SK-N-SH (cell line): ENCODE results near the gene SMAGP. TPM values are rescaled to one million over a fixed set of nuclear protein-coding genes. Genes with fewer than 3 reads are reported as not detected.

ENCODE experiments used
- CTCF ChIA-PET: fragments of 300-600, 350-600 bp; formaldehyde crosslinking; extraction: SDS; loops from one replicate; lab custom pipeline; 2021; lab: Yijun Ruan, JAX
- POLR2A ChIA-PET: fragments of 350-600 bp; sonication (Branson Sonifier 250); formaldehyde crosslinking; extraction: SDS; loops from one replicate; lab custom pipeline; 2020; ENCODE audit warnings: antibody characterized with exemption, inconsistent platforms; lab: Yijun Ruan, JAX
- DNase-seq: peaks from one replicate; pipeline ENCODE4 v3.0.0; 2012
- H2AFZ ChIP-seq: fragments of 200-600 bp; sonication (generic); 2 replicates; pipeline ENCODE4 v1.8.1; 2016; ENCODE audit warnings: antibody characterized with exemption, mild to moderate bottlenecking, low read depth
- H3F3A ChIP-seq: fragments of 200-600 bp; sonication (generic); replicated peaks from 2 replicates; pipeline ENCODE3; 2016; ENCODE audit warnings: antibody characterized with exemption, mild to moderate bottlenecking; ENCODE audit not compliant: insufficient read depth
- H3K27ac ChIP-seq, 2 experiments: fragments of 200-500 bp in 1 of 2; fragments of 200-600 bp in 1 of 2; sonication (Bioruptor generic) in 1 of 2; sonication (generic), shearing (Covaris generic) in 1 of 2; 2 replicates each; pipeline versions ENCODE4 v1.5.1 to v1.6.1; 2014 to 2016; ENCODE audit warnings: low read depth in 2 of 2, inconsistent platforms in 1 of 2, low read length in 1 of 2, mild to moderate bottlenecking in 1 of 2, mixed read lengths in 1 of 2
- H3K27me3 ChIP-seq: fragments of 200-600 bp; sonication (generic), shearing (Covaris generic); 2 replicates; pipeline ENCODE4 v1.6.1; 2016; ENCODE audit warnings: mixed run types; ENCODE audit not compliant: insufficient read depth
- H3K36me3 ChIP-seq, 2 experiments: fragments of 200-500 bp in 1 of 2; fragments of 200-600 bp in 1 of 2; sonication (Bioruptor generic) in 1 of 2; sonication (generic) in 1 of 2; replicated peaks in 1 of 2; 2 replicates each; pipeline versions ENCODE3 to v1.5.1; 2014 to 2016; ENCODE audit warnings: low read length in 1 of 2, mild to moderate bottlenecking in 1 of 2; ENCODE audit not compliant: insufficient read depth in 2 of 2, control insufficient read depth in 1 of 2
- H3K4me1 ChIP-seq, 2 experiments: fragments of 200-500 bp in 1 of 2; fragments of 200-600 bp in 1 of 2; sonication (Bioruptor generic) in 1 of 2; sonication (generic), shearing (Covaris generic) in 1 of 2; 2 replicates each; pipeline versions ENCODE4 v1.5.1 to v1.6.1; 2014 to 2016; ENCODE audit warnings: low read depth in 1 of 2, low read length in 1 of 2, mixed run types in 1 of 2; ENCODE audit not compliant: insufficient read depth in 2 of 2, control insufficient read depth in 1 of 2
- H3K4me2 ChIP-seq: fragments of 200-600 bp; sonication (generic), shearing (Covaris generic); 2 replicates; pipeline ENCODE4 v1.6.1; 2017; ENCODE audit warnings: mixed run types
- H3K4me3 ChIP-seq, 2 experiments: fragments of 200-500 bp in 1 of 2; fragments of 200-600 bp in 1 of 2; sonication (Bioruptor generic) in 1 of 2; sonication (generic), shearing (Covaris generic) in 1 of 2; 2 replicates each; pipeline versions ENCODE4 v1.5.1 to v1.8.1; 2014 to 2016; ENCODE audit warnings: low read depth in 2 of 2, inconsistent platforms in 1 of 2, low read length in 1 of 2, mild to moderate bottlenecking in 1 of 2, mixed read lengths in 1 of 2, moderate library complexity in 1 of 2
- H3K79me2 ChIP-seq: fragments of 200-600 bp; sonication (generic); 2 replicates; pipeline ENCODE4 v1.8.1; 2017; ENCODE audit warnings: mild to moderate bottlenecking; ENCODE audit not compliant: insufficient read depth
- H3K9ac ChIP-seq: fragments of 200-600 bp; sonication (generic); 2 replicates; pipeline ENCODE4 v1.6.1; 2017; ENCODE audit warnings: mixed run types
- H3K9me2 ChIP-seq: fragments of 200-600 bp; sonication (generic); 2 replicates; pipeline ENCODE4 v1.6.1; 2017; ENCODE audit warnings: mixed run types
- H3K9me3 ChIP-seq: fragments of 200-600 bp; sonication (generic); 2 replicates; pipeline ENCODE4 v1.6.1; 2017; ENCODE audit warnings: mixed run types, mild to moderate bottlenecking, moderate library complexity
- H4K20me1 ChIP-seq: fragments of 200-600 bp; sonication (generic); 2 replicates; pipeline ENCODE4 v1.6.1; 2017; ENCODE audit warnings: mild to moderate bottlenecking, mixed run types; ENCODE audit not compliant: insufficient read depth
- CHD2 ChIP-seq: fragments of 150-350 bp; IDR thresholded peaks from 2 replicates; pipeline ENCODE4 v1.6.1; 2018; ENCODE audit warnings: low read length; ENCODE audit not compliant: partially characterized antibody
- EP300 ChIP-seq, 2 experiments: IDR thresholded peaks; 2 replicates each; pipeline versions ENCODE4 v1.4.0 to v1.6.1; 2012; ENCODE audit warnings: borderline replicate concordance in 1 of 2, low read depth in 1 of 2, low read length in 1 of 2
- FOXJ3 ChIP-seq: sonication (generic); formaldehyde crosslinking; IDR thresholded peaks from 2 replicates; pipeline ENCODE4 v1.5.1; 2020; ENCODE audit warnings: mild to moderate bottlenecking, missing genetic modification reagents
- JUND ChIP-seq: IDR thresholded peaks from 2 replicates; pipeline ENCODE4 v1.4.0; 2012
- NFIC ChIP-seq: IDR thresholded peaks from 2 replicates; pipeline ENCODE4 v1.4.0; 2012; ENCODE audit warnings: borderline replicate concordance
- NRF1 ChIP-seq: IDR thresholded peaks from 2 replicates; pipeline ENCODE4 v1.6.1; 2012; ENCODE audit warnings: low read depth, mild to moderate bottlenecking, low read length
- RFX5 ChIP-seq: IDR thresholded peaks from 2 replicates; pipeline ENCODE4 v1.6.1; 2012; ENCODE audit warnings: mild to moderate bottlenecking, improper control_type of control experiment, low read length
- SIN3A ChIP-seq: IDR thresholded peaks from 2 replicates; pipeline ENCODE4 v1.6.1; 2012; ENCODE audit warnings: low read depth, mild to moderate bottlenecking, low read length, moderate library complexity, borderline replicate concordance
- TAF1 ChIP-seq: IDR thresholded peaks from 2 replicates; pipeline ENCODE4 v1.6.1; 2012; ENCODE audit warnings: low read depth, mild to moderate bottlenecking, low read length, moderate library complexity, borderline replicate concordance
- TCF12 ChIP-seq: IDR thresholded peaks from 2 replicates; pipeline ENCODE4 v1.4.0; 2012
- TEAD4 ChIP-seq: IDR thresholded peaks from 2 replicates; pipeline ENCODE4 v1.4.0; 2012; ENCODE audit warnings: mild to moderate bottlenecking, borderline replicate concordance; ENCODE audit not compliant: insufficient read depth
- whole genome bisulfite sequencing: methylation state at CpG from one replicate; pipeline ENCODE4 v1.1.6; 2017; ENCODE audit warnings: low lambda C conversion rate; 5-methylcytosine and 5-hydroxymethylcytosine counted together
- polyA plus RNA-seq, 3 experiments: library from polyadenylated mRNA; depleted of rRNA; stranded (reverse); fragments of >200 nt; gene quantifications; 2 replicates each; pipeline ENCODE4 v1.2.3, GENCODE V29; 2012
- TF ChIP-seq, protein P1 (sequence below): fragments of 150-350 bp; IDR thresholded peaks from 2 replicates; pipeline ENCODE4 v1.6.1; 2017; ENCODE audit warnings: antibody characterized with exemption, low read length, low read depth, borderline replicate concordance
- TF ChIP-seq, protein P2 (sequence below): fragments of 200-600 bp; sonication (generic); IDR thresholded peaks from 2 replicates; pipeline ENCODE4 v1.6.1; 2017; ENCODE audit warnings: antibody characterized with exemption, mild to moderate bottlenecking, moderate library complexity
- TF ChIP-seq, protein P3 (sequence below): IDR thresholded peaks from 2 replicates; pipeline ENCODE4 v1.6.1; 2012; ENCODE audit warnings: mild to moderate bottlenecking, low read depth, low read length, moderate library complexity
- TF ChIP-seq, protein P4 (sequence below): fragments of 150-350 bp; IDR thresholded peaks from 2 replicates; pipeline ENCODE4 v1.6.1; 2016; ENCODE audit warnings: mild to moderate bottlenecking, low read depth, low read length
- TF ChIP-seq, protein P5 (sequence below): IDR thresholded peaks from 2 replicates; pipeline ENCODE4 v1.4.0; 2012; ENCODE audit warnings: low read depth

SMAGP gene
- polyA plus RNA-seq, 1 of the 3 experiments (the other 2 are of a cell fraction) = 26.3 TPM

DNA sequence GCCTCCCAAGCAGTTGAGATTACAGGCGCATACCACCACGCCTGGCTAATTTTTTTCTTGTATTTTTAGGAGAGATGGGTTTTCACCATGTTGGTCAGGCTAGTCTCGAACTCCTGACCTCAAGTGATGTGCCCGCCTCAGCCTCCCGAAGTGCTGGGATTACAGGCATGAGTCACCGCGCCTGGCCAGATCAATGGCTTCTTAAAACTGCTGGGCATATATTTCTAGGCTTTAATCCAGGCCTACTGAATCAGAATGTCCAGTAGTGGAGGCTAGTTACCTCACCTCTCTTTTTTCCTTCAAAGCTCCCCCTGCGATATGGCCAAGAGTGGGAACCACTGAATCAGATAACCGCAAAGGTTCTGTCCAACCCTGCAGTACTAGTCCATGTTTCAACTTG lies 69.4 kb downstream of the SMAGP start:
- Histone ChIP-seq H3K9me3 (no peaks in the 10 kb centered on the region), H3K27ac (no peak overlapping the region)
- ChIA-PET POLR2A (no interaction called here), CTCF (no interaction called here)
- no peak for TF ChIP-seq NRF1
- no peak for TF ChIP-seq CHD2
- no peak for TF ChIP-seq EP300 (IDR thresholded peaks at IDR 0.05; ENCODE audit: borderline replicate concordance in 1 of 2, low read depth in 1 of 2, low read length in 1 of 2)
- TF ChIP-seq, protein P1, sequence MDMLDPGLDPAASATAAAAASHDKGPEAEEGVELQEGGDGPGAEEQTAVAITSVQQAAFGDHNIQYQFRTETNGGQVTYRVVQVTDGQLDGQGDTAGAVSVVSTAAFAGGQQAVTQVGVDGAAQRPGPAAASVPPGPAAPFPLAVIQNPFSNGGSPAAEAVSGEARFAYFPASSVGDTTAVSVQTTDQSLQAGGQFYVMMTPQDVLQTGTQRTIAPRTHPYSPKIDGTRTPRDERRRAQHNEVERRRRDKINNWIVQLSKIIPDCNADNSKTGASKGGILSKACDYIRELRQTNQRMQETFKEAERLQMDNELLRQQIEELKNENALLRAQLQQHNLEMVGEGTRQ = no peak
- TF ChIP-seq, protein P2, sequence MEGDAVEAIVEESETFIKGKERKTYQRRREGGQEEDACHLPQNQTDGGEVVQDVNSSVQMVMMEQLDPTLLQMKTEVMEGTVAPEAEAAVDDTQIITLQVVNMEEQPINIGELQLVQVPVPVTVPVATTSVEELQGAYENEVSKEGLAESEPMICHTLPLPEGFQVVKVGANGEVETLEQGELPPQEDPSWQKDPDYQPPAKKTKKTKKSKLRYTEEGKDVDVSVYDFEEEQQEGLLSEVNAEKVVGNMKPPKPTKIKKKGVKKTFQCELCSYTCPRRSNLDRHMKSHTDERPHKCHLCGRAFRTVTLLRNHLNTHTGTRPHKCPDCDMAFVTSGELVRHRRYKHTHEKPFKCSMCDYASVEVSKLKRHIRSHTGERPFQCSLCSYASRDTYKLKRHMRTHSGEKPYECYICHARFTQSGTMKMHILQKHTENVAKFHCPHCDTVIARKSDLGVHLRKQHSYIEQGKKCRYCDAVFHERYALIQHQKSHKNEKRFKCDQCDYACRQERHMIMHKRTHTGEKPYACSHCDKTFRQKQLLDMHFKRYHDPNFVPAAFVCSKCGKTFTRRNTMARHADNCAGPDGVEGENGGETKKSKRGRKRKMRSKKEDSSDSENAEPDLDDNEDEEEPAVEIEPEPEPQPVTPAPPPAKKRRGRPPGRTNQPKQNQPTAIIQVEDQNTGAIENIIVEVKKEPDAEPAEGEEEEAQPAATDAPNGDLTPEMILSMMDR = no peak
- TF ChIP-seq, all 33 proteins: peak for 0
- Histone ChIP-seq H3K36me3 (no peaks in the 10 kb centered on the region), H3K79me2 (no peaks in the 10 kb centered on the region), H3K4me3 (no peak overlapping the region), H3K9me2 (no peaks in the 10 kb centered on the region), H4K20me1 (no peaks in the 10 kb centered on the region), H3F3A (no peaks in the 10 kb centered on the region), H3K4me2 (no peak overlapping the region), H3K4me1 (no peaks in the 10 kb centered on the region), H3K27me3 (no peaks in the 10 kb centered on the region), H3K9ac (no peak overlapping the region), H2AFZ (no peak overlapping the region)
- DNase-seq = no peak
- WGBS = 94% methylated on average over 9 of the region's 9 CpGs

DNA sequence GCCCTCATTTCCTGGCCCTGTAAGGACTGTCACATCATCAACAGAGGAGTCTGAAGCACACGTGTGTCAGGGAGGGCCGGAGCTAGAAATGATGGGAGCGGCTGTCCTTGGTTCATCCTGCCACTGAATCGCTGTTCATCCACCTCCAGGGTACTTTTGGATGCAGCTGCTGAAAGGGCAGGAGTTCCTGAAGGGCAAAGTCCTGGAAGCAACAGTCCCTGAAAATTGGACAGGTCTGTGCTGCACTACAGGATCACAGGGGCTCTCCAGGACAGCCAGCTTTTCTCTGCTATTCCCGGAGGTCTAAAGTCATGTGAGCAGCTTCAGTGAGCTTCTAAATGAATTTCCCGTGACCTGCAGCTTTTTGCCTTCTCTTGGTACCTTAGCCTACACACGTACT lies 70.1 kb downstream of the SMAGP start:
- no peaks in the 10 kb centered on the region for H3K27me3 ChIP-seq
- no peak overlapping the region for H3K4me3 ChIP-seq
- no peaks in the 10 kb centered on the region for H3K9me3 ChIP-seq
- no peak overlapping the region for H3K4me2 ChIP-seq
- H3F3A ChIP-seq = no peaks in the 10 kb centered on the region
- no peaks in the 10 kb centered on the region for H3K79me2 ChIP-seq
- no peak overlapping the region for H3K27ac ChIP-seq
- H2AFZ ChIP-seq = no peak overlapping the region
- H3K9ac ChIP-seq = no peak overlapping the region
- no peaks in the 10 kb centered on the region for H4K20me1 ChIP-seq
- H3K9me2 ChIP-seq = no peaks in the 10 kb centered on the region
- no peak for DNase-seq
- ChIA-PET POLR2A (no interaction called here), CTCF (interaction anchor here (1.5 kb wide), 1 partner anchor 18 kb away, joined by 4 read pairs; the partner anchor contains the start of gene POU6F1)
- WGBS = 91% methylated on average over 7 of the region's 7 CpGs
- no peaks in the 10 kb centered on the region for H3K36me3 ChIP-seq
- H3K4me1 ChIP-seq = no peaks in the 10 kb centered on the region
- TF ChIP-seq, protein P2 = no peak
- TF ChIP-seq CHD2 = no peak
- TF ChIP-seq FOXJ3 = no peak
- no peak for TF ChIP-seq TAF1
- no peak for TF ChIP-seq SIN3A
- no peak for TF ChIP-seq JUND
- TF ChIP-seq RFX5 = no peak
- TF ChIP-seq, protein P3, sequence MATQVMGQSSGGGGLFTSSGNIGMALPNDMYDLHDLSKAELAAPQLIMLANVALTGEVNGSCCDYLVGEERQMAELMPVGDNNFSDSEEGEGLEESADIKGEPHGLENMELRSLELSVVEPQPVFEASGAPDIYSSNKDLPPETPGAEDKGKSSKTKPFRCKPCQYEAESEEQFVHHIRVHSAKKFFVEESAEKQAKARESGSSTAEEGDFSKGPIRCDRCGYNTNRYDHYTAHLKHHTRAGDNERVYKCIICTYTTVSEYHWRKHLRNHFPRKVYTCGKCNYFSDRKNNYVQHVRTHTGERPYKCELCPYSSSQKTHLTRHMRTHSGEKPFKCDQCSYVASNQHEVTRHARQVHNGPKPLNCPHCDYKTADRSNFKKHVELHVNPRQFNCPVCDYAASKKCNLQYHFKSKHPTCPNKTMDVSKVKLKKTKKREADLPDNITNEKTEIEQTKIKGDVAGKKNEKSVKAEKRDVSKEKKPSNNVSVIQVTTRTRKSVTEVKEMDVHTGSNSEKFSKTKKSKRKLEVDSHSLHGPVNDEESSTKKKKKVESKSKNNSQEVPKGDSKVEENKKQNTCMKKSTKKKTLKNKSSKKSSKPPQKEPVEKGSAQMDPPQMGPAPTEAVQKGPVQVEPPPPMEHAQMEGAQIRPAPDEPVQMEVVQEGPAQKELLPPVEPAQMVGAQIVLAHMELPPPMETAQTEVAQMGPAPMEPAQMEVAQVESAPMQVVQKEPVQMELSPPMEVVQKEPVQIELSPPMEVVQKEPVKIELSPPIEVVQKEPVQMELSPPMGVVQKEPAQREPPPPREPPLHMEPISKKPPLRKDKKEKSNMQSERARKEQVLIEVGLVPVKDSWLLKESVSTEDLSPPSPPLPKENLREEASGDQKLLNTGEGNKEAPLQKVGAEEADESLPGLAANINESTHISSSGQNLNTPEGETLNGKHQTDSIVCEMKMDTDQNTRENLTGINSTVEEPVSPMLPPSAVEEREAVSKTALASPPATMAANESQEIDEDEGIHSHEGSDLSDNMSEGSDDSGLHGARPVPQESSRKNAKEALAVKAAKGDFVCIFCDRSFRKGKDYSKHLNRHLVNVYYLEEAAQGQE = no peak
- TF ChIP-seq, protein P4, sequence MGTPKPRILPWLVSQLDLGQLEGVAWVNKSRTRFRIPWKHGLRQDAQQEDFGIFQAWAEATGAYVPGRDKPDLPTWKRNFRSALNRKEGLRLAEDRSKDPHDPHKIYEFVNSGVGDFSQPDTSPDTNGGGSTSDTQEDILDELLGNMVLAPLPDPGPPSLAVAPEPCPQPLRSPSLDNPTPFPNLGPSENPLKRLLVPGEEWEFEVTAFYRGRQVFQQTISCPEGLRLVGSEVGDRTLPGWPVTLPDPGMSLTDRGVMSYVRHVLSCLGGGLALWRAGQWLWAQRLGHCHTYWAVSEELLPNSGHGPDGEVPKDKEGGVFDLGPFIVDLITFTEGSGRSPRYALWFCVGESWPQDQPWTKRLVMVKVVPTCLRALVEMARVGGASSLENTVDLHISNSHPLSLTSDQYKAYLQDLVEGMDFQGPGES = no peak
- TF ChIP-seq NFIC = no peak
- TF ChIP-seq, protein P5, sequence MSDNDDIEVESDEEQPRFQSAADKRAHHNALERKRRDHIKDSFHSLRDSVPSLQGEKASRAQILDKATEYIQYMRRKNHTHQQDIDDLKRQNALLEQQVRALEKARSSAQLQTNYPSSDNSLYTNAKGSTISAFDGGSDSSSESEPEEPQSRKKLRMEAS = no peak
- no peak for TF ChIP-seq TCF12
- no peak for TF ChIP-seq TEAD4
